Mesothelial cell of epicardium (in vitro differentiated cells): Measurements from ENCODE around the gene METRN. TPM values are rescaled to one million over a fixed set of nuclear protein-coding genes. Genes with fewer than 3 reads are reported as not detected.
A peak's percentile ranks its signal among the peaks of the same experiment; 100 is the strongest.

Experiments used
- DNase-seq, 2 experiments: peaks; one replicate each; pipeline ENCODE4 v3.0.0; 2021; ENCODE audit warnings: low spot score in 2 of 2; ENCODE audit not compliant: unreplicated experiment in 2 of 2
- H3K27ac Mint-ChIP-seq: 2 replicates; pipeline ENCODE4 v1.8.0; 2021; ENCODE audit warnings: mixed read lengths
- H3K27me3 Mint-ChIP-seq: 2 replicates; pipeline ENCODE4 v1.8.0; 2021; ENCODE audit warnings: low read depth, mixed read lengths
- H3K36me3 Mint-ChIP-seq: 2 replicates; pipeline ENCODE4 v1.8.0; 2021; ENCODE audit warnings: mixed read lengths
- H3K4me1 Mint-ChIP-seq: 2 replicates; pipeline ENCODE4 v1.8.0; 2021; ENCODE audit warnings: mixed read lengths
- H3K4me3 Mint-ChIP-seq: 2 replicates; pipeline ENCODE4 v1.8.0; 2021; ENCODE audit warnings: mild to moderate bottlenecking, moderate library complexity, mixed read lengths
- H3K9me3 Mint-ChIP-seq: 2 replicates; pipeline ENCODE4 v1.8.0; 2021; ENCODE audit warnings: mixed read lengths
- total RNA-seq: library from RNA; stranded (reverse); gene quantifications from 3 replicates; pipeline ENCODE4 v1.2.1, GENCODE V29; 2021
- TF ChIP-seq, protein P1 (sequence below): fragments of 200-600 bp; sonication (generic); IDR thresholded peaks from one replicate; pipeline ENCODE4 v1.5.0; 2021; ENCODE audit warnings: antibody characterized with exemption; ENCODE audit not compliant: unreplicated experiment

Gene METRN
- total RNA-seq, 1 donor from 2014 or later: 15.1 TPM

DNA sequence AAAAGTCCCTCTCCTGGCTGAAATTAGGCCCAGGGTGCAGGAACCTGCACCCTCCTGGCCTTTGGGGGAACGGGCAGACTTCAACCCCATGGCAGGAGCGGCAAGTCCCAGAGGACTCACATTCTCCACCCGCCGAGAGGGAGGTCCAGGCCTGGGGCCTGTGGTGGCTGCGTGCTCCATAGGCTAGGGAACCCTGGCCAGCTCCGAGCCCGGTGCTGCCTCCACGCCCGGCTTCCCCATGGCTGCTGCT, 11.2 kb downstream of the METRN start:
- Mint-ChIP-seq H3K4me3 (peak overlapping the region; percentile 60), H3K36me3 (no peaks in the 10 kb centered on the region), H3K27ac (no peak overlapping the region), H3K4me1 (no peaks in the 10 kb centered on the region), H3K9me3 (no peaks in the 10 kb centered on the region), H3K27me3 (peaks cover 18% of the 10 kb centered on the region)
- TF ChIP-seq, protein P1, sequence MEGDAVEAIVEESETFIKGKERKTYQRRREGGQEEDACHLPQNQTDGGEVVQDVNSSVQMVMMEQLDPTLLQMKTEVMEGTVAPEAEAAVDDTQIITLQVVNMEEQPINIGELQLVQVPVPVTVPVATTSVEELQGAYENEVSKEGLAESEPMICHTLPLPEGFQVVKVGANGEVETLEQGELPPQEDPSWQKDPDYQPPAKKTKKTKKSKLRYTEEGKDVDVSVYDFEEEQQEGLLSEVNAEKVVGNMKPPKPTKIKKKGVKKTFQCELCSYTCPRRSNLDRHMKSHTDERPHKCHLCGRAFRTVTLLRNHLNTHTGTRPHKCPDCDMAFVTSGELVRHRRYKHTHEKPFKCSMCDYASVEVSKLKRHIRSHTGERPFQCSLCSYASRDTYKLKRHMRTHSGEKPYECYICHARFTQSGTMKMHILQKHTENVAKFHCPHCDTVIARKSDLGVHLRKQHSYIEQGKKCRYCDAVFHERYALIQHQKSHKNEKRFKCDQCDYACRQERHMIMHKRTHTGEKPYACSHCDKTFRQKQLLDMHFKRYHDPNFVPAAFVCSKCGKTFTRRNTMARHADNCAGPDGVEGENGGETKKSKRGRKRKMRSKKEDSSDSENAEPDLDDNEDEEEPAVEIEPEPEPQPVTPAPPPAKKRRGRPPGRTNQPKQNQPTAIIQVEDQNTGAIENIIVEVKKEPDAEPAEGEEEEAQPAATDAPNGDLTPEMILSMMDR: no peak
- no peak for DNase-seq

DNA sequence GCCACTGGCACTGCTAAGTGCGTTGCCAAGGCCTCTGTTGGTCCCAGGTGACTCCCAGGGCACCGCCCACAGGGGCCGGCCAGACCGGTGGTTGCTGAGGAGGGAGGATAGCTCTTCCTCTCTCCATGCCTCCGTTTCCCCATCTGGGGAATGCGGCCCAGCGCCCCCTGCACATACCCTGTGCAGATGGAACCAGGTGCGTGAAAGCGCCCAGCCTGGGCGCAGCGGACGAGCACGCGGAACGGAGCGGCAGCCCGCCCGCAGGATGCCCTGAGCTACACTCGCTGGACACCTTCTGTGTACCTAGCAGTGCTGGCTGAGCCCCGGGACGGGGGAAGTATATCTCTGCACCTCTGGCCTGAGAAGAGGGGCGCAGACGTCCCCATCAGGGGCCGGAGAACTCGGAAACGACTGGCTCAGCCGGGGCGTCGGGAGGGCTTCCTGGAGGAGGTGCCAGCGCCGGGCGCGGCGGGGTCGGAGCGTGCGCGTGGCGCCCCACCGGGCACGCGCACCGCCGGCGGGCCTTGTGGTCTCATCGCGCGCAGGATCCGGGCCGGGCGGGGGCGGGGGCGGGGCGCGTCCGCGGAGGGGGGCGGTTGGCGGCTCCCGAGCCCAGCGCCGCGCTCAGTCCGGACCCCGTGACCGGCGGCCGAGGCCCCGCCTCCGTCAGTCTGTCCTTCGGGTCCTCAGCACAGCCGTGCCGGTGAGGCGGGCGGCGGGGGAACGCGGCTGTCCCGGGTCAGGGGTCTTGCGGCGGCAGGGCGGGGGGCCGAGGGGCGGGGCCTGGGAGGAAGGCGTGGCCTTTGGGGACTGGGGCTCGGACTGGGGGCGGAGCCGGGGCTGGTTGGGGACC, 11.7 kb downstream of the METRN start, which contains the start of the genes CCDC78 and HAGHL:
CCDC78 (minus strand) TSS at position 6 of the 853 bp plus-strand sequence. CDS start 76 bp downstream, outside the sequence.
HAGHL (plus strand) TSS at position 669 of the 853 bp plus-strand sequence. CDS start 404 bp downstream, outside the sequence.
- H3K4me1 Mint-ChIP-seq: no peaks in the 10 kb centered on the region
- H3K27me3 Mint-ChIP-seq: peaks cover 18% of the 10 kb centered on the region
- H3K27ac Mint-ChIP-seq: no peak within 1 kb of the TSS
- TF ChIP-seq, protein P1: no peak
- no peaks in the 10 kb centered on the region for H3K9me3 Mint-ChIP-seq
- H3K4me3 Mint-ChIP-seq: peak within 1 kb of the TSS; percentile 60
- DNase-seq: no peak
- H3K36me3 Mint-ChIP-seq: no peaks in the 10 kb centered on the region

DNA sequence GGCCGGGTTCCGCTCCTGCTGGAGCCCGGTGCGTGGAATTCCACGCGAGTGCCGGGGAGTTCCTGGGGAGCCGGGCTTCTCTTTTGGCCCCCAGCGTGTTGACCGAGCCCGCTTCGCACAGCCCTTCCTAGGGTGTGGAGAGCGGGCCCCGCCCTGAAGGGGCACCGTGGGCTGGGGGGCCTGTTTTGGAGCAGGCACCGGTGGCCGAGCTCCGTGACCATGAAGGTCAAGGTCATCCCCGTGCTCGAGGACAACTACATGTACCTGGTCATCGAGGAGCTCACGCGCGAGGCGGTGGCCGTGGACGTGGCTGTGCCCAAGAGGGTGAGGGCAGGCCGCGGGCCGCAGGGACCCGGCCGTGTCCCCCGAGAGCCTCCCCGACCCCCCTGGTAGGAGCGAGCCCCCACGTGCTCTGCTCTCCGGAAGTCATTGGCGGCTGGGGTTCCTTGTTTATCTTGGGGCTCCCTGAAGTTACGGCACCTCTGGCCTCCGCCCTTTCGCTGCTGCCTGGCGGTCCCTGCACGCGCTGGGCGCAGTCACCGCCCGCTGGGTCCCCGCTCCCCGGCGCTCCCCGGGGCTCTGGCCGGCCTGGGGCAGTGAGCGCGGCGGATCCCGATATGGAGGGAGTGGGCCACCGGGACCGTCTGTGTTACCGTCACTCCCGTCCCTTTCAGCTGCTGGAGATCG, 12.5 kb downstream of the METRN start:
- H3K4me1 Mint-ChIP-seq: no peaks in the 10 kb centered on the region
- TF ChIP-seq, protein P1: no peak
- peak overlapping the region; percentile 20 for H3K4me3 Mint-ChIP-seq
- no peak overlapping the region for H3K27ac Mint-ChIP-seq
- no peak for DNase-seq
- no peaks in the 10 kb centered on the region for H3K36me3 Mint-ChIP-seq
- H3K27me3 Mint-ChIP-seq: peaks cover 18% of the 10 kb centered on the region
- H3K9me3 Mint-ChIP-seq: no peaks in the 10 kb centered on the region

DNA sequence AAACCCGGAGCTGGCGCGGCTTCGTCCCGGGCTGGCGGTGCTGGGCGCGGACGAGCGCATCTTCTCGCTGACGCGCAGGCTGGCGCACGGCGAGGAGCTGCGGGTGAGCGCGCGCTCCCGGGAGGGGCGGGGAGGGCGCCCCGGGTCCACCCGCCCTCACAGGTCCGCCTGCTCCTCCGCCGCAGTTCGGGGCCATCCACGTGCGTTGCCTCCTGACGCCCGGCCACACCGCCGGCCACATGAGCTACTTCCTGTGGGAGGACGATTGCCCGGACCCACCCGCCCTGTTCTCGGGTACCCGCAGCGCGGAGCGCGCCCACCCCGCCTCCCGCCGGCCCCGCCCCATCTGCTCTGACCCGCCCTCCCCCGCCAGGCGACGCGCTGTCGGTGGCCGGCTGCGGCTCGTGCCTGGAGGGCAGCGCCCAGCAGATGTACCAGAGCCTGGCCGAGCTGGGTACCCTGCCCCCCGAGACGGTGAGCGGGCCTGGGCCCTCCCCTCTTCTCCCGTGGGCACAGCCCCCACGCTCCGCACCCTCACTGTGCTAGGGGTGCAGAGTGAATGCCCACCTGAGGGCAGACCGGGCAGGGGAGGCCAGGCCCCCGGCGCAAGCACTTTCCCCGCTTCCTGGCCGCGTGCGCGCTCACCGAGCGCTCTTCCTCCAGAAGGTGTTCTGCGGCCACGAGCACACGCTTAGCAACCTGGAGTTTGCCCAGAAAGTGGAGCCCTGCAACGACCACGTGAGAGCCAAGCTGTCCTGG, 13.4 kb downstream of the METRN start:
- Mint-ChIP-seq H3K27me3 (peaks cover 18% of the 10 kb centered on the region), H3K4me1 (no peaks in the 10 kb centered on the region), H3K4me3 (peak overlapping the region; percentile 53), H3K9me3 (no peaks in the 10 kb centered on the region), H3K36me3 (peaks cover 1% of the 10 kb centered on the region), H3K27ac (no peak overlapping the region)
- TF ChIP-seq, protein P1: no peak
- DNase-seq: peak in 1 of 2 experiments; percentile 58

DNA sequence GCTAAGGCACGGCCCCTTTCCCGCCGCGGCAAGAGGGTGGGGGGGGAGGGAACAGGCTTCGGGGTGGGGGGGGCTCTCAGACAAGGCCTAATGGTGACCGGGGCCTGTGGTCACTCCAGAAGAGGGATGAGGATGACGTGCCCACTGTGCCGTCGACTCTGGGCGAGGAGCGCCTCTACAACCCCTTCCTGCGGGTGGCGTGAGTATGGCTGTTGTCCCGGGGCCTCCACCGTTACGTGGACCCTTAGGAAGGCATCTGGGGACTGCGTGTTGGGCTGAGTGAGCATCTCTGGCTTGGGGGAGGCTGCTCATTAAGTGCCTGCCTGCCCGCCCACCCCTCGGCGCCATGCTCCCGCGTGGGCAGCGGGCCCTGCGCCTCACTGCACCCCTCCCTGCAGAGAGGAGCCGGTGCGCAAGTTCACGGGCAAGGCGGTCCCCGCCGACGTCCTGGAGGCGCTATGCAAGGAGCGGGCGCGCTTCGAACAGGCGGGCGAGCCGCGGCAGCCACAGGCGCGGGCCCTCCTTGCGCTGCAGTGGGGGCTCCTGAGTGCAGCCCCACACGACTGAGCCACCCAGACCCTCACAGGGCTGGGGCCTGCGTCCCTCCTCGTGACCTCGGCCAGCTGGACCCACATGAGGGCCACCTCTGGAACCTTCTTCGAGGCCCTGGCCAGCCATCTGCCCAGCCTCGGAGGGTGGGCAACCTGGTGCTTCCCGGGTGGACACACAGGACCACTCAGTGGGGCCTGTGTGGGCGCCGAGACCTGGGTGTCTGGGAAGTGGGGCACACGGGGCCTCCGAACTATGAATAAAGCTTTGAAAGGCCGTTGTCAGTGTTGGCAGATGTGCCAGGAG, 14.2 kb downstream of the METRN start:
- H3K4me3 Mint-ChIP-seq: no peak overlapping the region
- H3K4me1 Mint-ChIP-seq: no peaks in the 10 kb centered on the region
- H3K9me3 Mint-ChIP-seq: no peaks in the 10 kb centered on the region
- DNase-seq: no peak
- peaks cover 1% of the 10 kb centered on the region for H3K36me3 Mint-ChIP-seq
- H3K27me3 Mint-ChIP-seq: peaks cover 18% of the 10 kb centered on the region
- no peak overlapping the region for H3K27ac Mint-ChIP-seq
- TF ChIP-seq, protein P1: no peak
